ENCODE data around the gene PHF2.

PHF2 gene

GRCh38 chr9:93587284-93587650 lies 10.9 kb downstream of the PHF2 start:
- DNase-seq (ENCODE audit: low spot score), result no peak

- DNase-seq (ENCODE audit: low spot score), result no peak
Observed at GRCh38 chr9:93587651-93588347, 11.4 kb downstream of the PHF2 start.

- no peak for DNase-seq (ENCODE audit: low spot score)
Observed at GRCh38 chr9:93588641-93589609, 12.5 kb downstream of the PHF2 start.

- DNase-seq (ENCODE audit: low spot score), result no peak
Observed at GRCh38 chr9:93589688-93590087, 13.3 kb downstream of the PHF2 start.

GRCh38 chr9:93590609-93591234 lies 14.3 kb downstream of the PHF2 start:
- no peak for DNase-seq (ENCODE audit: low spot score)

- DNase-seq (ENCODE audit: low spot score), result no peak
Observed at GRCh38 chr9:93591301-93592007, 15.1 kb downstream of the PHF2 start.

- DNase-seq (ENCODE audit: low spot score), result no peak
Observed at GRCh38 chr9:93592008-93592642, 15.7 kb downstream of the PHF2 start.

- no peak for DNase-seq (ENCODE audit: low spot score)
Observed at GRCh38 chr9:93592643-93593021, 16.2 kb downstream of the PHF2 start.

- no peak for DNase-seq (ENCODE audit: low spot score)
Observed at GRCh38 chr9:93593144-93593658, 16.8 kb downstream of the PHF2 start.

GRCh38 chr9:93594041-93594756 lies 17.8 kb downstream of the PHF2 start:
- DNase-seq (ENCODE audit: low spot score), result no peak

- no peak for DNase-seq (ENCODE audit: low spot score)
Observed at GRCh38 chr9:93595461-93595860, 19.1 kb downstream of the PHF2 start.

GRCh38 chr9:93595861-93596365 lies 19.5 kb downstream of the PHF2 start:
- DNase-seq (ENCODE audit: low spot score), result no peak

GRCh38 chr9:93596399-93596798 lies 20.0 kb downstream of the PHF2 start:
- no peak for DNase-seq (ENCODE audit: low spot score)

GRCh38 chr9:93597142-93597706 lies 20.8 kb downstream of the PHF2 start:
- DNase-seq (ENCODE audit: low spot score), result no peak

- DNase-seq (ENCODE audit: low spot score), result no peak
Observed at GRCh38 chr9:93597871-93598646, 21.7 kb downstream of the PHF2 start.

GRCh38 chr9:93598647-93599241 lies 22.4 kb downstream of the PHF2 start:
- DNase-seq (ENCODE audit: low spot score), result no peak

GRCh38 chr9:93599571-93600403 lies 23.4 kb downstream of the PHF2 start:
- no peak for DNase-seq (ENCODE audit: low spot score)

GRCh38 chr9:93600504-93600903 lies 24.1 kb downstream of the PHF2 start:
- no peak for DNase-seq (ENCODE audit: low spot score)
